Measurements from ENCODE around the gene XRCC4. TPM values are rescaled to one million over a fixed set of nuclear protein-coding genes. Genes with fewer than 3 reads are reported as not detected.
A peak's percentile ranks its signal among the peaks of the same experiment; 100 is the strongest.

XRCC4 gene
- total and polyA plus RNA-seq, 9 donors = 5.1 to 7.1 (median 6.4) TPM

DNA sequence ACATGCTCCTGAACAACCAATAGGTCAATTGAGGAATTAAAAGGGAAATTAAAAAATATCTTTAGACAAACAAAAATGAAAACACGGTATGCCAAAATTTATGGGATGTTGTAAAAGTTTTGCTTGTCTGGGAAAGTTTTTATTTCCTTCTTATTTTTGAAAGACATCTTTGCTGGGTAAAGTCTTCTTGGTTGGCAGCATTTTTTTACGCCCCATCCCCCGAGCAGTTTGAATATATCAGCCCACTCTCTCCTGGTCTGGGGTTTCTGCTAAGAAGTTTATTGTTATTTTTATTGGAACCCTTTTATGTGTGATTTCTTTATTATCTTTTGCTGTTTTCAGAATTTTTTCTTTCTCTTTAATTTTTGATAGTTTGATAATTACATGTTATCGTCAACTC lies 16.3 kb downstream of the XRCC4 start:
- no peaks in the 10 kb centered on the region for H3K4me1 ChIP-seq (ENCODE audit: control insufficient read depth, insufficient read depth, low read length)
- no peak overlapping the region for H3K27ac ChIP-seq (ENCODE audit: low read length)
- no CpG with 5 or more reads among the region's 4 CpGs for WGBS (ENCODE audit: insufficient coverage)
- no peak overlapping the region for H3K4me3 ChIP-seq (ENCODE audit: low read length)
- H3K36me3 ChIP-seq (ENCODE audit: control insufficient read depth, insufficient read depth, low read length) = no peaks in the 10 kb centered on the region
- peaks cover 2% of the 10 kb centered on the region for H3K9me3 ChIP-seq (replicated peaks; ENCODE audit: control insufficient read depth, low read depth, low read length)
- no peak for DNase-seq
- H3K27me3 ChIP-seq (ENCODE audit: control insufficient read depth, insufficient read depth, low read length) = no peaks in the 10 kb centered on the region

DNA sequence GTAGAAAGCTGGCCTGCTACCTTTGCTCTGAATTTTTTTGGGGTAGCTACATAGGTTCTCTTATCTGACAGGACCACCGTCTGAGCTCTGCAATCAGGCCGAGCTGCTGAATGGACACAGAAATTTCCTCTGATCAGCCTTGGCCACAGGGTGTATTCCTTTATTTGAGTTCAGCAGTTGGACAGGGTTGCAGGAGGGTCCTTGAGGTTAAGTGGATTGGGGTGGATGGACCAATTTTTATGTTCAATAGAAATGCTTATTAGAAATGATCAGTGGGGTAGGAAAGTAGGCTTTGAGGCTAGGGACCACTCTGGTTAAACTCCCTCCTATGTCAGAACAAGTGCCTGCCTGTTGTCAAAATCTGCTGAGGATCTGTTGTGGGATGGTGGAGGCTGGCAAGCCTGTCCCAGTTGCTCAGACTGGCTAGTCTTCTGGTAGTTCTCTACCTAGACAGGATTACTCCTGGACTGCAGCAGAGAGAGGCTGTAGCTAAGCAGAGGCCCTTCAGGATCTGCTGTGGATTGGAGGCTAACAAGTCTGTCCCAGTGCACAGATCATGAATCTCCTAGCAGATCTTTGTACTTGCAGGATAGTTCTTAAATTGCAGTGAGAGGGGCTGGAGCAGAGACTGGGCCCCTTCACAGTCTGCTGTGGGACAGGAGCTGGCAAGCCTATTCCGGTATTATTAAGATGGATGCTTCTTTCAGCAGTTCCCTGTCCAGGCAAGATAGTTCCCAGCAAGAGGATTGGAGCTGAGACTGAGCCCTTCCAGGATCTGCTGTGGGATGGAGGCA lies 18.0 kb downstream of the XRCC4 start:
- Histone ChIP-seq H3K9me3 (replicated peaks; ENCODE audit: control insufficient read depth, low read depth, low read length) (peaks cover 2% of the 10 kb centered on the region), H3K4me3 (ENCODE audit: low read length) (no peak overlapping the region), H3K27me3 (ENCODE audit: control insufficient read depth, insufficient read depth, low read length) (no peaks in the 10 kb centered on the region), H3K4me1 (ENCODE audit: control insufficient read depth, insufficient read depth, low read length) (no peaks in the 10 kb centered on the region), H3K27ac (ENCODE audit: low read length) (no peak overlapping the region), H3K36me3 (ENCODE audit: control insufficient read depth, insufficient read depth, low read length) (no peaks in the 10 kb centered on the region)
- DNase-seq = no peak
- WGBS (ENCODE audit: insufficient coverage) = 96% methylated on average over 3 of the region's 3 CpGs

DNA sequence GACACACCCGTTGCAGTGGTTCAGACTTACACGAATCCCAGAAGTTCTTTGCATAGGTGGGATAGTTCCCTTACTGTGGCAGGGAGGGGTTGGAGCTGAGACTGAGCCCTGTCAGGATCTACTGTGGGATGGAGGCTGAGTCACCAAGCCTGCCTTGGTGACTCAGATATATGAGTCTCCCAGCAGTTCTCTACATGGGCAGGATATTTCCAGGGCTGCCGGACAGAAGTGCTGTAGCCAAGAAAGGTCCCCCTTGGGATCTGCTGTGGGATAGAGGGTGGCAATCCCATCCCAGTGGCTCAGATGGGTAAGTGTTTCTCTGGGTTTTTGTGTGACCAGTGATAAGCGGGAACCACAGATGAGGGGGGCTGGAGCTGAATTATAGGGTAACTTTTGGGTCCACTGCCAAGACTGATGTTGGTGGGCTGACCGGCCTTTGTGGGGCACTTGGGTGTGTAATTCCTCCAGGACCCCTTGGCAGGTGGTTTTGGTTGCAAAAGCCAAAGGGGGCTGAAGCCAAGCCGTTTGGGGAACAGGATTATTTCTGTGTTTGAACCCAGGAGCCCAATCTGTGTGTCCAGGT lies 18.7 kb downstream of the XRCC4 start:
- 77% methylated on average over 5 of the region's 6 CpGs for WGBS (ENCODE audit: insufficient coverage)
- Histone ChIP-seq H3K27me3 (ENCODE audit: control insufficient read depth, insufficient read depth, low read length) (no peaks in the 10 kb centered on the region), H3K4me3 (ENCODE audit: low read length) (no peak overlapping the region), H3K4me1 (ENCODE audit: control insufficient read depth, insufficient read depth, low read length) (no peaks in the 10 kb centered on the region), H3K36me3 (ENCODE audit: control insufficient read depth, insufficient read depth, low read length) (no peaks in the 10 kb centered on the region), H3K27ac (ENCODE audit: low read length) (no peak overlapping the region), H3K9me3 (replicated peaks; ENCODE audit: control insufficient read depth, low read depth, low read length) (peaks cover 2% of the 10 kb centered on the region)
- peak; percentile 7 for DNase-seq

DNA sequence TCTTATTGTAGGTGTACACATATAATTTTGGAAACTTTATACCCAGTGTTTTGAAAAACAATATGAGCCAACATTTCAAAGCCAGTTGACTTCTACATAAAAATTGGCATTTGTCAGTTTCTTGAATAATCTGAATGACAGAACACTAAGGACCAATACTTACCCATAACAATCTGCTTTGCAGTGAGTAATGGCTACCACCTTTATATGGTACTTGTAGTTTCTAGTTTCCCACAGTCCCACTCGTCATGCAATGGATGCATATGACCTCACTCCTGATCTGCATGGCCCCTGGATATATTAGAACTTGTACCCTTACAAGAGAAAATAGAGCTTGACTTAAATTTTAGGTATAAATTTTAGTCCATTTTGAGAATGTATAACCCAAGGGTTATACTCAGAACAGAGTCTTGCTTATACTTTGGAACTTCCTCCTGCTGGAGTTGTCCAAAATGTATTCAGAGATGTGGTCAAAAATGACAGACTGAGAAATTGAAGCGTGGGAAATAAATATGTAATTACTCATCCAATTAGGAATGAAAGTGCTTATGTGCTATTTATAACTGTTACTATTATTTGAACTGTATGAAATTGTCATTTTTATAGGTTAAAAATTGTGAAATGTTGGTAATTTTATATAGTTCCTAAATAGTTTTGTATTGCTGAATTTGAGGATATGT lies 19.5 kb downstream of the XRCC4 start:
- Histone ChIP-seq H3K27me3 (ENCODE audit: control insufficient read depth, insufficient read depth, low read length) (no peaks in the 10 kb centered on the region), H3K4me1 (ENCODE audit: control insufficient read depth, insufficient read depth, low read length) (no peaks in the 10 kb centered on the region)

DNA sequence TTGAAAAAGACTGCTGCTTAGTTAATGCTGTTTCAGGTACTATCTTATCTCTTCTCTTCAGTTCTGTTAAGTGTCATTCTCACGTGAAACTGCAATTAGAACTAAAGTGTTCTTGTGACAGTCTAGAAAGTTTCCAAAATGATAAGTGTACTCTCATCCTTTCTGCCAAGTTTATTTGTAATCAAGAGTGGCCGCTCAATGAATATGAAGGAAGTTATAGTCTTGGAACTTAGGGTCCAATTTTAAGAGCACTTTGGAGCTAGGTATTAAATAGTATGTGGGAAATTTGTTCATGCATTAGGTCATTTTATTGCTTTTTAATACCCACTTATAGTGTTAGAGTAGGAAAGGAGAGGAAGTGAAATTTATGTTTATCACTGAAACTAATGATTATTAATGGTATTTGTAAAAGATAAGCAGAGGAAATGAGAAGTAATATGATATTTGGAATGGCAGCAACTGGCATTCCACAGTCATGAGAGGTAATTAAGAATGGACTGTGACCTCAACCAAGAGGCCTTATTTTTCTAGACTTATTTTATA lies 20.4 kb downstream of the XRCC4 start:
- peak; percentile 19 for DNase-seq
- Histone ChIP-seq H3K27me3 (ENCODE audit: control insufficient read depth, insufficient read depth, low read length) (no peaks in the 10 kb centered on the region), H3K36me3 (ENCODE audit: control insufficient read depth, insufficient read depth, low read length) (no peaks in the 10 kb centered on the region), H3K9me3 (replicated peaks; ENCODE audit: control insufficient read depth, low read depth, low read length) (peaks cover 2% of the 10 kb centered on the region), H3K27ac (ENCODE audit: low read length) (no peak overlapping the region), H3K4me1 (ENCODE audit: control insufficient read depth, insufficient read depth, low read length) (no peaks in the 10 kb centered on the region), H3K4me3 (ENCODE audit: low read length) (no peak overlapping the region)
- WGBS (ENCODE audit: insufficient coverage) = no CpG with 5 or more reads among the region's 2 CpGs

More for the DNA sequence above, 19.5 kb downstream of the XRCC4 start:
- no CpG with 5 or more reads among the region's 2 CpGs for WGBS (ENCODE audit: insufficient coverage)
- no peak for DNase-seq
- Histone ChIP-seq H3K9me3 (replicated peaks; ENCODE audit: control insufficient read depth, low read depth, low read length) (peaks cover 2% of the 10 kb centered on the region), H3K4me3 (ENCODE audit: low read length) (no peak overlapping the region), H3K27ac (ENCODE audit: low read length) (no peak overlapping the region), H3K36me3 (ENCODE audit: control insufficient read depth, insufficient read depth, low read length) (no peaks in the 10 kb centered on the region)

DNA sequence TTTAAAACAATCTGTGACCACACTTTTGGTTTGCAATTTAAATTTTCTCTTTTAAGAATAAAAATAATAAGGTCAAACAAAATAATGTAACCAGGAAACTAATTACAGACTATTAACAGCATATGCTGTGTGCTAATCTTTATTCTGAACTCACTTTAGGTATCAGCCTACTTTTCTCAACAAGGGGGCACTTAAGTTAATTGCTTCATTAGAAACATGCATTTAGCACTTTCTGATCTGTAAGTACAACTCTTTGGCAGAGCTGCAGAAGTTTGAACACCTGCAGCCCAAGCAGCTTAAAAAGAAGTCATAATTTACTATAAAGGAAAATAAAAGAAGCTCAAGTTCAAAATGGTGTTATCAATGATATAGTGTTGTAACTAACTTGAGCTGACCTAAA lies 21.7 kb downstream of the XRCC4 start:
- no peaks in the 10 kb centered on the region for H3K36me3 ChIP-seq (ENCODE audit: control insufficient read depth, insufficient read depth, low read length)
- no peaks in the 10 kb centered on the region for H3K9me3 ChIP-seq (replicated peaks; ENCODE audit: control insufficient read depth, low read depth, low read length)
- DNase-seq = no peak
- no peak overlapping the region for H3K4me3 ChIP-seq (ENCODE audit: low read length)
- no peak overlapping the region for H3K27ac ChIP-seq (ENCODE audit: low read length)
- H3K4me1 ChIP-seq (ENCODE audit: control insufficient read depth, insufficient read depth, low read length) = no peaks in the 10 kb centered on the region
- no peaks in the 10 kb centered on the region for H3K27me3 ChIP-seq (ENCODE audit: control insufficient read depth, insufficient read depth, low read length)

DNA sequence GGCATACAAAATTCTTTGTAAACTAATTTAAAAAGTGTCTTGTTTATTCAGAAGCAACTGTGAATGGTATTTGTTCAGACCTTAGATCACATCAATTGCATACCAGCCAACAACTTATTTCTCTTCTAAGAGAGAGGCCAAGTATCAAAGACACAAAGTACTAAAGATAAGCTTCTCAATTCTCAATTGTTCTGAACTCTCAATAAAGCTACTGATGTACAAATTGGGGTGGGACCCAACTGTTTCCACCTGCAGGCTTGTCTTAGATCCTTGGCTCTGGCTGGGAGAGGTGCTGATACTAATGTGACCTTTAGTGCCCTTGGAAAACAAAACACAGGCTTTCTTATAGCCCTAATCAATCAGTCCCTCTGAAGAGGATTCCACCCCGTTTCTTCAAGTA lies 22.1 kb downstream of the XRCC4 start:
- no peak overlapping the region for H3K27ac ChIP-seq (ENCODE audit: low read length)
- DNase-seq = no peak
- no CpG with 5 or more reads among the region's 1 CpG for WGBS (ENCODE audit: insufficient coverage)
- no peaks in the 10 kb centered on the region for H3K27me3 ChIP-seq (ENCODE audit: control insufficient read depth, insufficient read depth, low read length)
- H3K36me3 ChIP-seq (ENCODE audit: control insufficient read depth, insufficient read depth, low read length) = no peaks in the 10 kb centered on the region
- no peaks in the 10 kb centered on the region for H3K4me1 ChIP-seq (ENCODE audit: control insufficient read depth, insufficient read depth, low read length)
- no peaks in the 10 kb centered on the region for H3K9me3 ChIP-seq (replicated peaks; ENCODE audit: control insufficient read depth, low read depth, low read length)
- no peak overlapping the region for H3K4me3 ChIP-seq (ENCODE audit: low read length)

DNA sequence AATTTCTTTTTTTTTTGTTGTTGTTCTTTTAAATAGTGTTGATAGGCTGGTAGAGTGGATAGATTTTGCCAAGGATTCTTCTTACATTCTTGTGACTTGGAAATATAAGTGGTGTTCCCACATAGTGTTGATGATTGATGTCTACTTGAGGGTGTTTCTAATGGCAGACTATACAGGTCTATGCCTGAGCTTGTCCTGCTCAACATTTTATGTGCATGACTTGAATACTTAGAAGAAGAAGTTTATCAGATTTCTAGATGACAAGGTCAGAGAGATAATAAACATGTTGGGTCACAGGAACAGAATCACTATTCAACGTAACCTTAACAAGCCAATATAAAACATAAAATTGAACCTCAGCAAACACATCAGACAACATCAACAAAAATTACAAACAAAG lies 24.2 kb downstream of the XRCC4 start:
- H3K27me3 ChIP-seq (ENCODE audit: control insufficient read depth, insufficient read depth, low read length) = no peaks in the 10 kb centered on the region
- DNase-seq = no peak
- WGBS (ENCODE audit: insufficient coverage) = no CpG with 5 or more reads among the region's 1 CpG

DNA sequence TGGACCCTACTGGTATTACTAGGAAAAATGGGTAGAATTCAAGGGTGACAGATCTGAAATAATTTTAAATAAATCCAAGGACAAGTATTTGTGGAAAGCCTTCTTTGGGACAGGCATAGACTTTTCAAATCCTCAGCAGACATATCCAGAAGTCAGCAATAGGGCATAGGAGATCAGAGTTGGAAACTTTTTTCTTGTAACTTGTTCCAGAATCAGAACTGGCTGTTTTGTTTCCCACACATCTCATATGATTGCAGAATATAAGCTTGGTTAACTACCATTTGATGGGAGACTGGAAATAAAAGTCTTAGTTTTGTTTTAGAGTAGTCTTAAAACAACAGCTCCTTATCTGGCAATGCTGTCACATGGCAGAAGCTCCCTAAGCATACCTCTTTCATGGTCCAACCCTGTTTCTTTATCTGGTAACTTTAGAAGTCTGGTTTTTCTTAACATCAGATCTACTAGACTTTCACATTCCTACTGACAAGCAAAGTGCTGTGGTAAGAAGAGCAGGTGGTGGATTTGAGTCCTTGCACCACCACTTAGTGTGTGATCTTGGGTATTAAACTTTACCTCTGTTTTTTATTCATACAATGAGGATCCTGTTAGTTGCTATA lies 25.1 kb downstream of the XRCC4 start:
- Histone ChIP-seq H3K27ac (ENCODE audit: low read length) (no peak overlapping the region), H3K27me3 (ENCODE audit: control insufficient read depth, insufficient read depth, low read length) (no peaks in the 10 kb centered on the region), H3K36me3 (ENCODE audit: control insufficient read depth, insufficient read depth, low read length) (no peaks in the 10 kb centered on the region), H3K4me1 (ENCODE audit: control insufficient read depth, insufficient read depth, low read length) (no peaks in the 10 kb centered on the region), H3K4me3 (ENCODE audit: low read length) (no peak overlapping the region), H3K9me3 (replicated peaks; ENCODE audit: control insufficient read depth, low read depth, low read length) (no peaks in the 10 kb centered on the region)
- no peak for DNase-seq

More for the DNA sequence above, 24.2 kb downstream of the XRCC4 start:
- Histone ChIP-seq H3K4me1 (ENCODE audit: control insufficient read depth, insufficient read depth, low read length) (no peaks in the 10 kb centered on the region), H3K36me3 (ENCODE audit: control insufficient read depth, insufficient read depth, low read length) (no peaks in the 10 kb centered on the region), H3K9me3 (replicated peaks; ENCODE audit: control insufficient read depth, low read depth, low read length) (no peaks in the 10 kb centered on the region), H3K4me3 (ENCODE audit: low read length) (no peak overlapping the region), H3K27ac (ENCODE audit: low read length) (no peak overlapping the region)

DNA sequence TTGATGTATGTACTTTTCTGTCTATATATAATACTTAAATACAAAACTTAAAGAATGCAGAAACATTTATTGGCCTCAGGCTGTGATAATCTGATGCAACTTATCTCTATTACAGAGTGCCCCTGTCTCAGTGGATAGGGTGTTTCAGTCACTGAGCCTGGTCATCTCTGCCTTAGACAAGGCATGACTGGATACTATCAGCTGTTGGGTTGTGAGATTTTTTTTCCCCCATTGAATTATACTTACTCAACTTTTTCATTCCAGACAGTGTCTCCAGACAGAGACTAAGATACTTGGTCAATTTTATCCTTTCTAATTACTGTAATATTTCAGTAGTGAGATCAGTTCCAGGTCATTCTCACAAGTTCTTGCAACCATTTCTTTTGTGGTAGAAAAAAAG lies 26.7 kb downstream of the XRCC4 start:
- no peaks in the 10 kb centered on the region for H3K4me1 ChIP-seq (ENCODE audit: control insufficient read depth, insufficient read depth, low read length)
- no peaks in the 10 kb centered on the region for H3K9me3 ChIP-seq (replicated peaks; ENCODE audit: control insufficient read depth, low read depth, low read length)
- H3K36me3 ChIP-seq (ENCODE audit: control insufficient read depth, insufficient read depth, low read length) = no peaks in the 10 kb centered on the region
- no peak for DNase-seq
- no peak overlapping the region for H3K4me3 ChIP-seq (ENCODE audit: low read length)
- no peak overlapping the region for H3K27ac ChIP-seq (ENCODE audit: low read length)
- no peaks in the 10 kb centered on the region for H3K27me3 ChIP-seq (ENCODE audit: control insufficient read depth, insufficient read depth, low read length)

Measured in muscle of leg (tissue), 11 donors.